ENCODE results near the gene IGSF8. TPM values are rescaled to one million over a fixed set of nuclear protein-coding genes. Genes with fewer than 3 reads are reported as not detected.

Gene IGSF8
- total RNA-seq, 6 experiments from 2014 or later: 27.5 to 45.7 (median 29.4) TPM

DNA sequence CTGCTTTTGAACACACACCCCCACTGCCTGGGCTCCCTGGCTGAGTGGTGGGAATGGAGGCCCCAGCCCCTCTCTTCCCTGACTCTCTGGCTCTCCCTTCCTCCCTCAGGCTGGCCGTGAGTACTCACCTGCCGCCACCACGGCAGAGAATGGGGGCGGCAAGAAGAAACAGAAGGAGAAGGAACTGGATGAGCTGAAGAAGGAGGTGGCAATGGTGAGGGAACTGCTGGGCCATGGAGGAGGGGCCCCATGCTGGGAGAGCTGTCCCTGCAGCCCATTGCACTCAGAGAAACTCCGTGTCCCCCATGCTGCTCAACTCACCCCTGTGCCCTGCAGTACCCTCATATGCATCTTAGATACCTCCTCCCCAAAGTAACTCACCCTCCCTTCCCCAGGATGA lies 22.4 kb upstream of the IGSF8 start:
- no peaks in the 10 kb centered on the region for H3K36me3 ChIP-seq
- H3K4me1 ChIP-seq: no peaks in the 10 kb centered on the region
- no peak for ATAC-seq
- DNase-seq: no peak
- intact Hi-C loops (cut with DNase I): no loop called here
- H3K9me3 ChIP-seq: no peaks in the 10 kb centered on the region
- 40% methylated on average over 1 of the region's 5 CpGs for WGBS (ENCODE audit: insufficient coverage, low coverage, low lambda C conversion rate, missing lambda C conversion rate)
- TF ChIP-seq POLR2A (IDR thresholded peaks at IDR 0.05) (no peak), CTCF (IDR thresholded peaks at IDR 0.05) (no peak)
- no peak overlapping the region for H3K4me3 ChIP-seq
- no peaks in the 10 kb centered on the region for H3K27me3 ChIP-seq
- H3K27ac ChIP-seq: no peak overlapping the region

DNA sequence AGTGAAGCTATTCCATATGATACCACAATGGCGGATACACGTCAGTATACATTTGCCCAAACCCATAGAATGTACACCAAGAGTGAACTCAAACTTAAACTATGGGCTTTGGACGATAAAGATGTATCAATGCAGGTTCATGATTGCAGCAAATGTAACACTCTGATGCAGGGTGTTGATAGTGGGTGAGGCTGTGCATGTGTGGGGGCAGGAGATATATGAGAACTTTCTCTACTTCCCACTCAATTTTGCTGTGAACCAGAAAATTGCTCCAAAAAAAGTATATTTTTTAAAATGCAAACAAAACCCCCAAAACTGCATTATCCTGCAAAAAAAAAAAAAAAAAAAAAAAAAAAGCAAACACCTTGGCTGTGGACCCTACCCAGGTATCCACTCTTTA lies 20.5 kb upstream of the IGSF8 start:
- intact Hi-C loops (cut with DNase I): loop anchor here in 1 of 2 donors (10.0 kb wide), 1 partner anchor 56 kb away; no protein-coding TSS in a partner anchor
- Histone ChIP-seq H3K27me3 (no peaks in the 10 kb centered on the region), H3K4me3 (no peak overlapping the region), H3K4me1 (no peaks in the 10 kb centered on the region), H3K27ac (no peak overlapping the region), H3K9me3 (no peaks in the 10 kb centered on the region), H3K36me3 (no peaks in the 10 kb centered on the region)
- WGBS (ENCODE audit: insufficient coverage, low coverage, low lambda C conversion rate, missing lambda C conversion rate): 70% methylated on average over 3 of the region's 3 CpGs
- ATAC-seq (no peak), DNase-seq (no peak)
- TF ChIP-seq CTCF (IDR thresholded peaks at IDR 0.05) (no peak), POLR2A (IDR thresholded peaks at IDR 0.05) (no peak)

GRCh38 chr1:160117709-160118183 lies 19.3 kb upstream of the IGSF8 start:
- 0% methylated on average over 1 of the region's 8 CpGs for WGBS (ENCODE audit: insufficient coverage, low coverage, low lambda C conversion rate, missing lambda C conversion rate)
- ATAC-seq: no peak
- no peaks in the 10 kb centered on the region for H3K4me1 ChIP-seq
- H3K4me3 ChIP-seq: no peak overlapping the region
- no peaks in the 10 kb centered on the region for H3K9me3 ChIP-seq
- no peak for DNase-seq
- H3K27me3 ChIP-seq: no peaks in the 10 kb centered on the region
- H3K27ac ChIP-seq: no peak overlapping the region
- intact Hi-C loops (cut with DNase I): loop anchor here in 1 of 2 donors (10.0 kb wide), 1 partner anchor 57 kb away; no protein-coding TSS in a partner anchor
- TF ChIP-seq POLR2A (IDR thresholded peaks at IDR 0.05) (no peak), CTCF (IDR thresholded peaks at IDR 0.05) (no peak)
- H3K36me3 ChIP-seq: no peaks in the 10 kb centered on the region

DNA sequence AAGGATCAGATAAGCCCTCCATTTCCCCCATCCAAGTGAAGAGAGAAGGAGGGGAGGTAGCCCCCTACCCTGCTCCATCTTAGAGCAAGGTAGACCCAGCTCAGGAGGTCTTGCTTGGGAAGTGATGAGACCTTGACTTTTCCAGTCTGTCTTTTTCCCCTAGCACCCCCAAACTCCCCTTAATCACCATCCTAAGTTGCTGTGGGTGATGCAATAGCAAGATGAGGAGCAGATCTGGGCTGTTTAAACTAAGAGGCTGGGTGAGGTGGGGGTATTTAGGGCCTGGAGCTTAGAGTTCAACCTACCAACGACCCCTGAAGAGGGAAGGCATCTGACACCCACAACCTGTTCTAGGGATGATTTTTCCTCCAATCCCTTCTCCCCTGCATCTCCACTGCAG lies 18.9 kb upstream of the IGSF8 start:
- Histone ChIP-seq H3K27me3 (no peaks in the 10 kb centered on the region), H3K4me1 (no peaks in the 10 kb centered on the region), H3K27ac (no peak overlapping the region), H3K36me3 (no peaks in the 10 kb centered on the region), H3K4me3 (no peak overlapping the region), H3K9me3 (no peaks in the 10 kb centered on the region)
- ATAC-seq: no peak
- DNase-seq: no peak
- TF ChIP-seq CTCF (IDR thresholded peaks at IDR 0.05) (no peak), POLR2A (IDR thresholded peaks at IDR 0.05) (no peak)
- 0% methylated on average over 1 of the region's 1 CpG for WGBS (ENCODE audit: insufficient coverage, low coverage, low lambda C conversion rate, missing lambda C conversion rate)
- intact Hi-C loops (cut with DNase I): loop anchor here in 1 of 2 donors (10.0 kb wide), 1 partner anchor 58 kb away; no protein-coding TSS in a partner anchor
